ENCODE results near the gene HNRNPAB. TPM values are rescaled to one million over a fixed set of nuclear protein-coding genes. Genes with fewer than 3 reads are reported as not detected.
"Not testable (repeated sequence)": the region's sequence is repeated elsewhere in the genome, so short reads cannot be mapped to it uniquely, and the experiment has no call there.

Gene HNRNPAB
- polyA plus RNA-seq, 4 donors, result 111 to 168 (median 154) TPM

DNA sequence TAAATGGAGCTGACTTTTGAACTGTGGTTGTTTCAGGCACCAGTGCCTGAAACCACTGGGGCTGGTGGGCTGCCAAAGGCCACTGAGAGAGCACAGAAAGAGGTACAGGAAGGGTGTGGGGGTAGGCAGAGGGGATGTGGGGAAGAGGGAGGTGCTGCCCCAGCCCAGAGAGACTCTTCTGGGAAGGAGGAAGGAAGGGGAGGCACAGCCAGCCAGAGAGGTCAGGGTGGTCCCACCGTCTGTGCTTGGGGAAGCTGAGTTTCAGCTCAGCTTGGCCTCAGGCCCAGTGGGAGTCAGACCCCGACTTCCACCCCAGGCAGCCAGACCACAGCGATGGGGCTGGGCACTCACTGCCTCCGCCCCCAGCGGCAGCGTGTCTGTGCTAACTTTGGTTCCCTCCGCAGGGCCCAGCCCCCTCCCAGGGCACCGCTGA is 36.9 kb downstream of the HNRNPAB start:
- no peak for DNase-seq (ENCODE audit: low read depth in 4 of 4, low spot score in 3 of 4)

DNA sequence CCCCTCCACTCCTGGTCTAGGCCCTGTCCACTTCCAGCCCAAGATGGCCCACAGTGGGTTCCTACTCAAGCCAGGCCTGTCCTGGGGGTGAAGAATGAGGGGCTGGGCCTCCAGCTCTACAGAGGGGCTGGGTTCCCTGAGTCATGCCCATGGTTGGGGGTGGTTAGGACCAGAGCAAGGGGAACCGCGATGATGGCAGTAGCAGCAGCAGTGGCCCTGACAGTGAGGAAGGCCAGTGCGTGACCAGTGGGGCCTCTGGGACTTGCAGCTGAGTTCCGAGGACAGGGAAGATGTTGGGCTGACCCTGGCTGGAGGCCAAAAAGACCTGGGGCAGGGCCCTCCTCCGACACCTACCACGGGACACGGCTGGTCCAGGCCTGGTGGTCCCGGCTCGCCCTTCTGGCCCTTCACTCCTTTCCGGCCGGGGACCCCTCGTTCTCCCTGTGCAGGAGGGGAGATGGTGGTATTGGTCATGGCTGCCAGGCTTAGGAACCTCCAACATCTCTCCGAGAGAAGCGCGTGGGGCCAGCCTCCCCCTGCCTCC is 37.4 kb downstream of the HNRNPAB start:
- no peak for DNase-seq (ENCODE audit: low read depth in 4 of 4, low spot score in 3 of 4)

DNA sequence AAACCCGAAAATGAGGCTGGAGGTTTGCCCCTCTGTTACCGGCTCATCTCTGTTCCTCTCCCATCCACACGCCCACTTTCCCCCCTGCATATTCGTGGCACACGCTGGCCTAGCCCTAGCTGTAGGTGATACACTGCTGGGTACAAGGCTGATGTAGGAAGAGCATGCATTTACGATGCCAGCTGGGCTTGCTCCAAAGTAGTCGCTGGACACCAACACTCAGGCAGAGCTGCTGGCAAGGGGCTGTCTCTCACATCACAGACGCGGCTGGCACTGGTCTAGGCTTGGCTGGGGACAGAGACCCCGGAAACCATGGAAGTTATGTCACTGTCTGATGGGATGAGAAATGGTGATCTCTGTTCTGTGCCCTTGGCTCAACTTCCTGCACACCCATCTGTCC is 38.1 kb downstream of the HNRNPAB start:
- DNase-seq (ENCODE audit: low read depth in 4 of 4, low spot score in 3 of 4), result no peak

- no peak for DNase-seq (ENCODE audit: low read depth in 4 of 4, low spot score in 3 of 4)
These were observed 40.2 kb downstream of the HNRNPAB start for GRCh38 chr5:178244576-178244975.

- DNase-seq (ENCODE audit: low read depth in 4 of 4, low spot score in 3 of 4), result no peak
These were observed 41.1 kb downstream of the HNRNPAB start for GRCh38 chr5:178245389-178245788.

GRCh38 chr5:178246624-178247279 is 42.4 kb downstream of the HNRNPAB start:
- no peak for DNase-seq (ENCODE audit: low read depth in 4 of 4, low spot score in 3 of 4)

GRCh38 chr5:178247481-178248456 is 43.4 kb downstream of the HNRNPAB start:
- DNase-seq (ENCODE audit: low read depth in 4 of 4, low spot score in 3 of 4), result no peak

- no peak for DNase-seq (ENCODE audit: low read depth in 4 of 4, low spot score in 3 of 4)
These were observed 44.4 kb downstream of the HNRNPAB start for GRCh38 chr5:178248750-178249149.

- DNase-seq (ENCODE audit: low read depth in 4 of 4, low spot score in 3 of 4), result no peak
These were observed 45.1 kb downstream of the HNRNPAB start for GRCh38 chr5:178249191-178249989.

DNA sequence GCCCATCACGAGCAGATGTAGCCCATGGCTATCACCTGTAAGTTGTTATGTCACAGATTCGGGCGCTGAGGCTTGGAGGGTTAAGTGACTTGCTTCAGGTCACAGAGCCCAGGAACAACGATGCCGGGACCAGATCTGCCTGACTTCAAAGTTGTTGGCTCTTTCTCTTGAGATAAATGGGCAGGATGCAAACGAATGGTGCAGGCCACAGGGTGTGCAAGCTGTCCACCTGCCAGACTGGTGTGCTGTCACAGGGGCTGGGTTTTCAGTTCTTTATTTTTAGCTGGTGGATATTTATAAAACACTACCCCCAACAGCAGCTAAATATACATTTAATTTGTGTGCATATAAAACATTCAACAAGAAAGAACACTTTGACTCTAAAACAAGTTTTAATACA is 45.9 kb downstream of the HNRNPAB start:
- no peak for DNase-seq (ENCODE audit: low read depth in 4 of 4, low spot score in 3 of 4)

- no peak for DNase-seq (ENCODE audit: low read depth in 4 of 4, low spot score in 3 of 4)
These were observed 47.9 kb downstream of the HNRNPAB start for GRCh38 chr5:178252258-178252657.

- DNase-seq (ENCODE audit: low read depth in 4 of 4, low spot score in 3 of 4), result not testable (repeated sequence)
These were observed 49.3 kb downstream of the HNRNPAB start for GRCh38 chr5:178253632-178254031.

GRCh38 chr5:178256746-178257145 is 52.4 kb downstream of the HNRNPAB start:
- no peak for DNase-seq (ENCODE audit: low read depth in 4 of 4, low spot score in 3 of 4)

DNA sequence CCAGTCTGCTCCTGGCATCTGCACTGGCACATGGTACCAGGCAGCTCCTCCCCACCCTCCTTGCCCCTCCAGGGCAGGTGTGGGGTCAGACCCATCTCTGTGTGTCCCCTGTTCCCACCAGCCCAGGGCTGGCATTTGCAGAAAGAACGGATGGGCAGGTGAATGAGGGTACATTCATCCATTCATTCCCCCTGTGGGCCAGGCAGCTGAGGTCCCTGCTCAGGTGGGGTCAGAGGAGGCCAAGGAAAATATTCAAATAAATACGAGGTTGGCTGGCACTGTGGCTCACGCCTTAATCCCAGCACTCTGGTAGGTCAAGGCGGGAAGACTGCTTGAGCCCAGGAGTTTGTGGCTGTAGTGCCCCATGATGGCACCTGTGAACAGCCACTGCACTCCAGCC is 53.3 kb downstream of the HNRNPAB start:
- DNase-seq (ENCODE audit: low read depth in 4 of 4, low spot score in 3 of 4), result no peak

DNA sequence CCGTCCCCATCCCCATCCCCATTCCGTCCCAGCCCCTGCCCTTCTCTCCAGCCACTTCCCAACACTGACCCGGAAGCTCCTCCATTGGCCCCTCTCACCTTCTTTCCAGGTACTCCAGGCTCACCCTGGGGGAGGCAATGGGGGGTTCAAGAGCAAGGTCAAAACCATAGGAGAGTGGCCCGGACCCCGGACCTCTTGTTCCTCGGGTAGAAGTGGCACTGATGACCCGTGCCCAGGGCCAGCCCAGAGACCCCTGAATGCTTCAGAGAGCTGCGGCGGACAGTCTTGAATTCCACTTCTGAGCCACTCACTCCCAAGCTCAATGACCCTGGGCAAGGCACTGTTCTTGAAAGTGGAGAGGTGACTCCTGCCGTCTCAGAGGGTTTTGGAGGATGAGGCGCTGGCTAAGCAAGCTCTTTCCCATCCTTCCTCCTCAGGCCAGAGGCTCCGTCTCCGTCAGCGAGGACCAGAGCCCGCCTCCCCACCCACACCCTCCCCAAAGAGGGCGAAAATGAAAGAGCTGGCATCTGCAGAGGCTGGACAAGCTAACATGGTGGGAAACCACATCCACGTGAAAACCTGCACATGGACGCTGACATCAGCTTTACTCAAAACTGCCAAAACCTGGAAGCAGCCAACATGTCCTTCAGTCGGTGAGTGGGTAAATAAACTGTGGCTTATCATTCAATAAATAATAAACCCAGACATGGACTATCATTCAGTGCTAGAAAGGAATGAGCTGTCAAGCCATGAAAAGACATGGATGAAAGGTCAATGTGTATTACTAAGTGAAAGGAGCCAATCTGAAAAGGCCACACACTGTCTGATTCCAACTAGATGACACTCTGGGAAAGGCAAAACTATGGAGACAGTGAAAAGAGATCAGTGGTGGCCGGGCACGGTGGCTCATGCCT is 55.5 kb downstream of the HNRNPAB start:
- no peak for DNase-seq (ENCODE audit: low read depth in 4 of 4, low spot score in 3 of 4)

Other genes with a start within 250 kb of the HNRNPAB start
- gene PROP1, start 208.3 kb upstream of the HNRNPAB start, polyA plus RNA-seq (ENCODE audit: insufficient read length in 4 of 4), result not detected
- gene N4BP3, start 91.0 kb upstream of the HNRNPAB start, polyA plus RNA-seq (ENCODE audit: insufficient read length in 4 of 4), result 1 to 10 TPM; 3.9 to 7.1 (median 4.5) TPM
- gene RMND5B, start 73.5 kb upstream of the HNRNPAB start, polyA plus RNA-seq (ENCODE audit: insufficient read length in 4 of 4), result 10 to 100 TPM; 28.1 to 37.2 (median 31.5) TPM
- 100 to 1,000 TPM in 1 of 4 donors, 10 to 100 TPM in 3; 68.8 to 120 (median 96.9) TPM for gene NHP2, start 50.6 kb upstream of the HNRNPAB start, polyA plus RNA-seq (ENCODE audit: insufficient read length in 4 of 4)
- under 1 TPM in 1 of 4 donors, not detected in 3; 0.08 TPM for gene GMCL2, start 17.2 kb upstream of the HNRNPAB start, polyA plus RNA-seq (ENCODE audit: insufficient read length in 4 of 4)
- gene PHYKPL, start 28.3 kb downstream of the HNRNPAB start, polyA plus RNA-seq (ENCODE audit: insufficient read length in 4 of 4), result 100 to 1,000 TPM in 1 of 4 donors, 10 to 100 TPM in 3; 52.1 to 124 (median 79.6) TPM